SK-N-SH (cell line): ENCODE results near the gene PTGIS. TPM values are rescaled to one million over a fixed set of nuclear protein-coding genes. Genes with fewer than 3 reads are reported as not detected.

ENCODE experiments used
- CTCF ChIA-PET: fragments of 300-600, 350-600 bp; formaldehyde crosslinking; extraction: SDS; loops from one replicate; lab custom pipeline; 2021; lab: Yijun Ruan, JAX
- POLR2A ChIA-PET: fragments of 350-600 bp; sonication (Branson Sonifier 250); formaldehyde crosslinking; extraction: SDS; loops from one replicate; lab custom pipeline; 2020; ENCODE audit warnings: antibody characterized with exemption, inconsistent platforms; lab: Yijun Ruan, JAX
- DNase-seq: peaks from one replicate; pipeline ENCODE4 v3.0.0; 2012
- H2AFZ ChIP-seq: fragments of 200-600 bp; sonication (generic); 2 replicates; pipeline ENCODE4 v1.8.1; 2016; ENCODE audit warnings: antibody characterized with exemption, mild to moderate bottlenecking, low read depth
- H3F3A ChIP-seq: fragments of 200-600 bp; sonication (generic); replicated peaks from 2 replicates; pipeline ENCODE3; 2016; ENCODE audit warnings: antibody characterized with exemption, mild to moderate bottlenecking; ENCODE audit not compliant: insufficient read depth
- H3K27ac ChIP-seq, 2 experiments: fragments of 200-500 bp in 1 of 2; fragments of 200-600 bp in 1 of 2; sonication (Bioruptor generic) in 1 of 2; sonication (generic), shearing (Covaris generic) in 1 of 2; 2 replicates each; pipeline versions ENCODE4 v1.5.1 to v1.6.1; 2014 to 2016; ENCODE audit warnings: low read depth in 2 of 2, inconsistent platforms in 1 of 2, low read length in 1 of 2, mild to moderate bottlenecking in 1 of 2, mixed read lengths in 1 of 2
- H3K27me3 ChIP-seq: fragments of 200-600 bp; sonication (generic), shearing (Covaris generic); 2 replicates; pipeline ENCODE4 v1.6.1; 2016; ENCODE audit warnings: mixed run types; ENCODE audit not compliant: insufficient read depth
- H3K36me3 ChIP-seq, 2 experiments: fragments of 200-500 bp in 1 of 2; fragments of 200-600 bp in 1 of 2; sonication (Bioruptor generic) in 1 of 2; sonication (generic) in 1 of 2; replicated peaks in 1 of 2; 2 replicates each; pipeline versions ENCODE3 to v1.5.1; 2014 to 2016; ENCODE audit warnings: low read length in 1 of 2, mild to moderate bottlenecking in 1 of 2; ENCODE audit not compliant: insufficient read depth in 2 of 2, control insufficient read depth in 1 of 2
- H3K4me1 ChIP-seq, 2 experiments: fragments of 200-500 bp in 1 of 2; fragments of 200-600 bp in 1 of 2; sonication (Bioruptor generic) in 1 of 2; sonication (generic), shearing (Covaris generic) in 1 of 2; 2 replicates each; pipeline versions ENCODE4 v1.5.1 to v1.6.1; 2014 to 2016; ENCODE audit warnings: low read depth in 1 of 2, low read length in 1 of 2, mixed run types in 1 of 2; ENCODE audit not compliant: insufficient read depth in 2 of 2, control insufficient read depth in 1 of 2
- H3K4me2 ChIP-seq: fragments of 200-600 bp; sonication (generic), shearing (Covaris generic); 2 replicates; pipeline ENCODE4 v1.6.1; 2017; ENCODE audit warnings: mixed run types
- H3K4me3 ChIP-seq, 2 experiments: fragments of 200-500 bp in 1 of 2; fragments of 200-600 bp in 1 of 2; sonication (Bioruptor generic) in 1 of 2; sonication (generic), shearing (Covaris generic) in 1 of 2; 2 replicates each; pipeline versions ENCODE4 v1.5.1 to v1.8.1; 2014 to 2016; ENCODE audit warnings: low read depth in 2 of 2, inconsistent platforms in 1 of 2, low read length in 1 of 2, mild to moderate bottlenecking in 1 of 2, mixed read lengths in 1 of 2, moderate library complexity in 1 of 2
- H3K79me2 ChIP-seq: fragments of 200-600 bp; sonication (generic); 2 replicates; pipeline ENCODE4 v1.8.1; 2017; ENCODE audit warnings: mild to moderate bottlenecking; ENCODE audit not compliant: insufficient read depth
- H3K9ac ChIP-seq: fragments of 200-600 bp; sonication (generic); 2 replicates; pipeline ENCODE4 v1.6.1; 2017; ENCODE audit warnings: mixed run types
- H3K9me2 ChIP-seq: fragments of 200-600 bp; sonication (generic); 2 replicates; pipeline ENCODE4 v1.6.1; 2017; ENCODE audit warnings: mixed run types
- H3K9me3 ChIP-seq: fragments of 200-600 bp; sonication (generic); 2 replicates; pipeline ENCODE4 v1.6.1; 2017; ENCODE audit warnings: mixed run types, mild to moderate bottlenecking, moderate library complexity
- H4K20me1 ChIP-seq: fragments of 200-600 bp; sonication (generic); 2 replicates; pipeline ENCODE4 v1.6.1; 2017; ENCODE audit warnings: mild to moderate bottlenecking, mixed run types; ENCODE audit not compliant: insufficient read depth
- EP300 ChIP-seq, 2 experiments: IDR thresholded peaks; 2 replicates each; pipeline versions ENCODE4 v1.4.0 to v1.6.1; 2012; ENCODE audit warnings: borderline replicate concordance in 1 of 2, low read depth in 1 of 2, low read length in 1 of 2
- EZH2phosphoT487 ChIP-seq: fragments of 200-600 bp; sonication (generic); IDR thresholded peaks from 2 replicates; pipeline ENCODE4 v1.6.1; 2017; ENCODE audit warnings: low read depth, mixed run types, mild to moderate bottlenecking, antibody characterized with exemption, moderate library complexity, borderline replicate concordance
- GABPA ChIP-seq: IDR thresholded peaks from 2 replicates; pipeline ENCODE4 v1.4.0; 2012; ENCODE audit warnings: low read depth, mild to moderate bottlenecking
- GATA2 ChIP-seq: sonication (generic); formaldehyde crosslinking; IDR thresholded peaks from 2 replicates; pipeline ENCODE4 v1.5.0; 2020; ENCODE audit warnings: mild to moderate bottlenecking, missing genetic modification reagents
- JUND ChIP-seq: IDR thresholded peaks from 2 replicates; pipeline ENCODE4 v1.4.0; 2012
- NFIC ChIP-seq: IDR thresholded peaks from 2 replicates; pipeline ENCODE4 v1.4.0; 2012; ENCODE audit warnings: borderline replicate concordance
- RAD21 ChIP-seq: IDR thresholded peaks from 2 replicates; pipeline ENCODE4 v1.6.1; 2012; ENCODE audit warnings: mild to moderate bottlenecking, low read length
- RCOR1 ChIP-seq: fragments of 150-350 bp; IDR thresholded peaks from 2 replicates; pipeline ENCODE4 v1.6.1; 2017; ENCODE audit warnings: antibody characterized with exemption, low read length
- RXRA ChIP-seq: IDR thresholded peaks from 2 replicates; pipeline ENCODE4 v1.4.0; 2012; ENCODE audit warnings: low read depth, mild to moderate bottlenecking, borderline replicate concordance
- SIN3A ChIP-seq: IDR thresholded peaks from 2 replicates; pipeline ENCODE4 v1.6.1; 2012; ENCODE audit warnings: low read depth, mild to moderate bottlenecking, low read length, moderate library complexity, borderline replicate concordance
- TAF1 ChIP-seq: IDR thresholded peaks from 2 replicates; pipeline ENCODE4 v1.6.1; 2012; ENCODE audit warnings: low read depth, mild to moderate bottlenecking, low read length, moderate library complexity, borderline replicate concordance
- TEAD4 ChIP-seq: IDR thresholded peaks from 2 replicates; pipeline ENCODE4 v1.4.0; 2012; ENCODE audit warnings: mild to moderate bottlenecking, borderline replicate concordance; ENCODE audit not compliant: insufficient read depth
- USF1 ChIP-seq: IDR thresholded peaks from 2 replicates; pipeline ENCODE4 v1.4.0; 2012; ENCODE audit warnings: low read depth, borderline replicate concordance
- WGBS: methylation state at CpG from one replicate; pipeline ENCODE4 v1.1.6; 2017; ENCODE audit warnings: low lambda C conversion rate; 5-methylcytosine and 5-hydroxymethylcytosine counted together
- polyA plus RNA-seq, 3 experiments: library from polyadenylated mRNA; depleted of rRNA; stranded (reverse); fragments of >200 nt; gene quantifications; 2 replicates each; pipeline ENCODE4 v1.2.3, GENCODE V29; 2012
- TF ChIP-seq, protein P1 (sequence below): IDR thresholded peaks from 2 replicates; pipeline ENCODE4; 2012
- TF ChIP-seq, protein P2 (sequence below): IDR thresholded peaks from 2 replicates; pipeline ENCODE4 v1.6.1; 2012; ENCODE audit warnings: mild to moderate bottlenecking, low read depth, low read length, moderate library complexity

The PTGIS gene
- polyA plus RNA-seq, 1 of the 3 experiments (the other 2 are of a cell fraction): 1.0 TPM

GRCh38 chr20:49496553-49497397, 71.2 kb downstream of the PTGIS start:
- no peak overlapping the region for H3K9ac ChIP-seq
- H3K36me3 ChIP-seq: no peaks in the 10 kb centered on the region
- no peaks in the 10 kb centered on the region for H3K9me2 ChIP-seq
- no peak overlapping the region for H3K4me3 ChIP-seq
- no peak overlapping the region for H3K27ac ChIP-seq
- H3F3A ChIP-seq: no peaks in the 10 kb centered on the region
- no peak overlapping the region for H3K4me2 ChIP-seq
- H3K9me3 ChIP-seq: no peaks in the 10 kb centered on the region
- CTCF ChIA-PET: interaction anchor here (0.8 to 5.1 kb wide), 10 partner anchors 8 to 177 kb away, joined by 3 to 37 read pairs (median 4); no protein-coding TSS in a partner anchor
- H3K79me2 ChIP-seq: no peaks in the 10 kb centered on the region
- 58% methylated on average over 5 of the region's 5 CpGs for WGBS
- no peak for DNase-seq
- TF ChIP-seq RXRA (no peak), TAF1 (no peak), EP300 (IDR thresholded peaks at IDR 0.05; ENCODE audit: borderline replicate concordance in 1 of 2, low read depth in 1 of 2, low read length in 1 of 2) (no peak), NFIC (no peak), JUND (no peak), EZH2phosphoT487 (no peak), TEAD4 (no peak), SIN3A (no peak), RCOR1 (no peak), GATA2 (CRISPR knock-in tag) (no peak), GABPA (no peak), RAD21 (no peak), USF1 (no peak)
- TF ChIP-seq, protein P1, sequence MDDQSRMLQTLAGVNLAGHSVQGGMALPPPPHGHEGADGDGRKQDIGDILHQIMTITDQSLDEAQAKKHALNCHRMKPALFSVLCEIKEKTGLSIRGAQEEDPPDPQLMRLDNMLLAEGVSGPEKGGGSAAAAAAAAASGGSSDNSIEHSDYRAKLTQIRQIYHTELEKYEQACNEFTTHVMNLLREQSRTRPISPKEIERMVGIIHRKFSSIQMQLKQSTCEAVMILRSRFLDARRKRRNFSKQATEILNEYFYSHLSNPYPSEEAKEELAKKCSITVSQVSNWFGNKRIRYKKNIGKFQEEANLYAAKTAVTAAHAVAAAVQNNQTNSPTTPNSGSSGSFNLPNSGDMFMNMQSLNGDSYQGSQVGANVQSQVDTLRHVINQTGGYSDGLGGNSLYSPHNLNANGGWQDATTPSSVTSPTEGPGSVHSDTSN: no peak
- TF ChIP-seq, protein P2, sequence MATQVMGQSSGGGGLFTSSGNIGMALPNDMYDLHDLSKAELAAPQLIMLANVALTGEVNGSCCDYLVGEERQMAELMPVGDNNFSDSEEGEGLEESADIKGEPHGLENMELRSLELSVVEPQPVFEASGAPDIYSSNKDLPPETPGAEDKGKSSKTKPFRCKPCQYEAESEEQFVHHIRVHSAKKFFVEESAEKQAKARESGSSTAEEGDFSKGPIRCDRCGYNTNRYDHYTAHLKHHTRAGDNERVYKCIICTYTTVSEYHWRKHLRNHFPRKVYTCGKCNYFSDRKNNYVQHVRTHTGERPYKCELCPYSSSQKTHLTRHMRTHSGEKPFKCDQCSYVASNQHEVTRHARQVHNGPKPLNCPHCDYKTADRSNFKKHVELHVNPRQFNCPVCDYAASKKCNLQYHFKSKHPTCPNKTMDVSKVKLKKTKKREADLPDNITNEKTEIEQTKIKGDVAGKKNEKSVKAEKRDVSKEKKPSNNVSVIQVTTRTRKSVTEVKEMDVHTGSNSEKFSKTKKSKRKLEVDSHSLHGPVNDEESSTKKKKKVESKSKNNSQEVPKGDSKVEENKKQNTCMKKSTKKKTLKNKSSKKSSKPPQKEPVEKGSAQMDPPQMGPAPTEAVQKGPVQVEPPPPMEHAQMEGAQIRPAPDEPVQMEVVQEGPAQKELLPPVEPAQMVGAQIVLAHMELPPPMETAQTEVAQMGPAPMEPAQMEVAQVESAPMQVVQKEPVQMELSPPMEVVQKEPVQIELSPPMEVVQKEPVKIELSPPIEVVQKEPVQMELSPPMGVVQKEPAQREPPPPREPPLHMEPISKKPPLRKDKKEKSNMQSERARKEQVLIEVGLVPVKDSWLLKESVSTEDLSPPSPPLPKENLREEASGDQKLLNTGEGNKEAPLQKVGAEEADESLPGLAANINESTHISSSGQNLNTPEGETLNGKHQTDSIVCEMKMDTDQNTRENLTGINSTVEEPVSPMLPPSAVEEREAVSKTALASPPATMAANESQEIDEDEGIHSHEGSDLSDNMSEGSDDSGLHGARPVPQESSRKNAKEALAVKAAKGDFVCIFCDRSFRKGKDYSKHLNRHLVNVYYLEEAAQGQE: no peak
- peaks cover 12% of the 10 kb centered on the region for H3K27me3 ChIP-seq
- POLR2A ChIA-PET: no interaction called here
- H2AFZ ChIP-seq: no peak overlapping the region
- H3K4me1 ChIP-seq: no peaks in the 10 kb centered on the region
- H4K20me1 ChIP-seq: no peaks in the 10 kb centered on the region
